ENCODE measurements around the gene CNTFR.
"Not testable (repeated sequence)": the region's sequence is repeated elsewhere in the genome, so short reads cannot be mapped to it uniquely, and the experiment has no call there.

CNTFR gene

DNA sequence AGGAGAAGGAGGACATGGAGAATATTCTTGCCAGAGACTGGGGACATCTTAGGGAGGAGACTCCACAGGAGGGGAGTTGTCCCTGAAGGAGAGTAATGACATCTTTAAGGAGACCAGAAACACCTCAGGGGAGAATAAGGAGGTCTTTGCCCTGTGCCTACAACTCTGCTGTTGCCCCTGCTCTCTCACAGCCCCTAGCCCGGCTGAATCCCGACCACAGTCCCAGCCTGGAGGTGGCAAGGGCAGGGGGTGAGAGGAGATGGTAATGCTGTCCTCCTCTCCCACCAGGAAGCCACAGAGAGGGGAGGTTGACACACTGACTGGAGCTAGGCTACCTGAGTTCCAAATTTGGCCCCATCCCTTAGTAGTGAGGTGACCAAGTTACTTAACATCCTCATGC, 36.5 kb downstream of the CNTFR start:
- no peak for DNase-seq

DNA sequence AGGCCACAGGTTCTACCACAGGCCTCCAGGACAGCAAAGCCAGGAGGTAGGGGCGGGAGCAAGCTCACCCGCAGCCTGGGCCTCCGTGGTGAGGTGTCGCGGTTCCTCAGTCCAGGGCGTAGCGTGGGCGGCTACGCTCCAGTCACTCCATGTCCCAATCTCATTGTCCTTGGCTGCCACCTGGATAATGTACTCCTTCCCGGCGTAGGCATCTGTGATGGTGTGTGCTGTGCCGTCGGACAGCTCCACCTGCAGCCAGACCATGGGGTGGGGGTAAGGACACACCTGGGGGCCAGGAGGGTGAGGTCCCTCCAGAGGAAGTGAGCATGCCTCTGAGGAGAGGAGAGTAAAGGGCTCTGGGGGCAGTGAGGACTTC, 36.9 kb downstream of the CNTFR start:
- no peak for DNase-seq

DNA sequence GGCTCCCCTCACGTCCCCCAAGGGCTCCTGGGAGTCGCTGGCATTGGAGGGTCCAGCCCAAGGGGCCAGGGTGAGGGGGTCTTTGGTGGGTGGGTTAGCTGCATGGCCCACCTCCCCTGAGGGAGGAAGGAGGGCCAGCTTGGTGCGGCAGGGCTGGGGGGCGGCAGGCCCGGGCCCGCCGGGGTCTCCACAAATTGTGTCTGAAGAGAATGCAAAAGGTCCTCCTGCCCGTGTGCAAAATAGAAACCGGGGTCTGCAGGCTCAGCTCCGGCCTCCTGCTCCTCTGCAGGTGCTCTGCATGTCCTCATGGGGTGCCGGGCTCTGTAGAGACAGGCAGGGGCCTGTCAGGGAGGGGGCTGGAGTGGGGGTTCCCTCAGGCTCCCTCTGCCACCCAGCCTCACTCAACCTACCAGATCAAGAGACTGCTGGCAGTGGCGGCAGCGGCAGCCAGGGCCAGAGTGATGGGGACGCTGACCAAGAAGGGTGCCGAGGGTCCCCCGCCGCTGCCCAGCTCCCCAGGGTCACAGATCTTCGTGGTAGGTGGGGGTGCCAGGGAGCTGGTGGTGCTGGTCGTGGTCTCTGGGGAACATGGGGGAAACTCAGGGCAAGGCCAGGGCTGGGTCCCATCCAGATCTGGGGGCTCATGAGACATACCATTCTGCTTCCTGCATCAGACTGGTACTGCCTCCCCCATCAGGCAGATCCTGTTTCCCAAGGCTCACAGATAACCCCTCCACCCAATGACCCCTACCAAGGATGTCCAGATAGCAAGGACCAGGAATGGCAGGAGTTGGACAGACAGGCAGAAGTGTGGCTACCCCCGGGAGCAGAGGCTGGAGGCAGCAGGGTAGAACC, 37.5 kb downstream of the CNTFR start:
- DNase-seq, result no peak

GRCh38 chr9:34550681-34551270, 38.7 kb downstream of the CNTFR start:
- no peak for DNase-seq

- DNase-seq, result no peak
Measured at GRCh38 chr9:34550016-34550680, 39.4 kb downstream of the CNTFR start.

DNA sequence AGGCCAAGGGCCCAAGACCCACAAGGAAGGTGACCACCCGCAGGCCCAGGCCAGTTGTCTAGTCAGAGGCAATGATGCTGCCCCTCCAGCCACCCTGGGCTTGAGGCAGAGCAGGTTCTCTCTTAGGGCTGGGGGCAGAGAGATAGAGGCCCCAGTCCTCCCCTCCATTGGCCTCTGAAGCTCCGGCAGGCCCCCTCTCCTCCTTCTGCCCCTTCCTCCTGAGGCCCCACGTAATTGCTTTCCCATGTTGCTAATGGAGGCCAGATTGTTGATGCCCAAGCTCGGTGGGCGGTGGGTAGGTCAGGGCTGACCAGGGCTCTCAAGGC, 40.2 kb downstream of the CNTFR start:
- no peak for DNase-seq

DNA sequence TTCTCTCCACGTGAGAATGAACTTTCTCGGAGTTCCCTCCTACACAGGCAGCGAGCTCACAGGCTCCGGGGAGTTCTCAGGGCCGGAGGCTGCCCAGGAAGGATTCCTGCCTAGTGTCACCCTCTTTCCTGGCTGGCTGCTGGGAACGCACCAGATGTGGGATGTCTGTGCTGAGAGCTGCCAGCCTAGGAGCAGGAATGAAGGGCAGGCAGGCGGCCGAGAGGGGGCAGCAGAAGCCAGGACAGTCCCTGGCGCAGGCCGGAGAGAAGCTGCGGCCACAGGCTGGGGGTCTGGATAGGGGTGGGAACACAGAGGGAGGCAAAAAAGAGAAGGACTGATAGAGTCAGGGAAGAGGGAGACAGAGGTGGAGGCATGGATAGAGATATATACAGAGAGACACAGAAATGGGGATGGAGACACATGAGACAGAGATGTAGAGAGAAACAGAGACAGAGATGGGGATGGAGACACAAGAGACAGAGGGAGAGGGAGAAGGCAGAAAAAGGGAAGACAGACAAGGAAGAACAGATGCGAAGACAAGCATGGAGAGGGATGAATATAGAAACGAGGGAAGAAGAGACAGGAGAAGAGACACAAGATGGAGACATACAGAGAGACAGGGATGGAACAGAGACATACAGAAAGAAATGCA, 41.4 kb downstream of the CNTFR start:
- no peak for DNase-seq

- peak; percentile 4 for DNase-seq
Measured at GRCh38 chr9:34546834-34547827, 42.4 kb downstream of the CNTFR start.

GRCh38 chr9:34546102-34546833, 43.3 kb downstream of the CNTFR start:
- DNase-seq, result no peak

- DNase-seq, result no peak
Measured at GRCh38 chr9:34545497-34545896, 44.0 kb downstream of the CNTFR start.

DNA sequence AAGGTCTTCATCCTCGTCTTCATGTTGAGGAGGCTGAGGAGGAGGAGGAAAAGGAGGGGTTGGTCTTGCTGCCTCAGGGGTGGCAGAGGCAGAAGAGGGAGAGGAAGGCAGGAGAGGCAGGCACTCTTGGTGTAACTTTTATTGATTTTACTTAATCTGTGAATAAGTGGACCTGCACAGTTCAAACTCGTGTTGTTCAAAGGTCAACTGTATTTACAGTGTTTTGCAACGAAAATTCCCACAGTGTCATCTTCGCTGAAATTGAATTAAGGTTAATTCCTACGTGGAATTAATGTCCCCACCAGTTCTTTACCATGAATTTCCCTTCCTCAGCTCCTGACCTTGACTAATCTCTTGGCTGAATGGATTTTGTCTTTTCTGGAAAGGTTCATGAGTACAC, 45.5 kb downstream of the CNTFR start:
- no peak for DNase-seq

GRCh38 chr9:34541540-34541939, 48.0 kb downstream of the CNTFR start:
- no peak for DNase-seq

- DNase-seq, result no peak
Measured at GRCh38 chr9:34540827-34541226, 48.7 kb downstream of the CNTFR start.

DNA sequence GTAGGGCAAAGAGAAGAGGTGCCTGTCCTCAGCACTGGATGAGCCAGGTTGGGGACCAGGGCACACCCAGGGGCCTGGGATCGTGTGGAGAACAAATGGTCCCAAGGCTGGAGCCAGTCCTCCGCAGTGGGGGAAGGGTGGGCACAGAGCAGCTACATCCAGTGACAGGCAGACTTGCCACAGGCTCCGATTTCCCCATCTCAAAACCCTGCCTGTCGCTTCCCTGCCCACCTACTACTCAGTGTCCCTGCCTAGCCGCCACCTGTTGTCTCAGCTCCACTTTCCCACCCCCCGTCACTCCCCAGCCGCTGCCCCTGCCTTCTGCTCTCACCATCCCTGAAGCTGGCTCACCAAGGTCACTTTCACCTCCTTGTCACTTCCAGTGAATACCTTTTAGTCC, 52.8 kb downstream of the CNTFR start:
- DNase-seq, result no peak

DNA sequence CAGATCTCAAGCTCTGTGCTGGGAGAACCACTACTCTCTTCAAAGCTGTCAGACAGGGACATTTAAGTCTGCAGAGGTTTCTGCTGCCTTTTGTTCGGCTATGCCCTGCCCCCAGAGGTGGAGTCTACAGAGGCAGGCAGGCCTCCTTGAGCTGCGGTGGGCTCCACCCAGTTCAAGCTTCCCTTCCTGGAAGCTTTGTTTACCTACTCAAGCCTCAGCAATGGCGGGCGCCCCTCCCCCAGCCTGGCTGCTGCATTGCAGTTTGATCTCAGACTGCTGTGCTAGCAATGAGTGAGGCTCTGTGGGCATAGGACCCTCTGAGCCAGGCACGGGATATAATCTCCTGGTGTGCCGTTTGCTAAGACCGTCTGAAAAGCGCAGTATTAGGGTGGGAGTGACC, 57.5 kb downstream of the CNTFR start:
- not testable (repeated sequence) for DNase-seq

- no peak for DNase-seq
Measured at GRCh38 chr9:34526026-34526425, 63.5 kb downstream of the CNTFR start.

GRCh38 chr9:34524349-34524748, 65.2 kb downstream of the CNTFR start:
- no peak for DNase-seq

DNA sequence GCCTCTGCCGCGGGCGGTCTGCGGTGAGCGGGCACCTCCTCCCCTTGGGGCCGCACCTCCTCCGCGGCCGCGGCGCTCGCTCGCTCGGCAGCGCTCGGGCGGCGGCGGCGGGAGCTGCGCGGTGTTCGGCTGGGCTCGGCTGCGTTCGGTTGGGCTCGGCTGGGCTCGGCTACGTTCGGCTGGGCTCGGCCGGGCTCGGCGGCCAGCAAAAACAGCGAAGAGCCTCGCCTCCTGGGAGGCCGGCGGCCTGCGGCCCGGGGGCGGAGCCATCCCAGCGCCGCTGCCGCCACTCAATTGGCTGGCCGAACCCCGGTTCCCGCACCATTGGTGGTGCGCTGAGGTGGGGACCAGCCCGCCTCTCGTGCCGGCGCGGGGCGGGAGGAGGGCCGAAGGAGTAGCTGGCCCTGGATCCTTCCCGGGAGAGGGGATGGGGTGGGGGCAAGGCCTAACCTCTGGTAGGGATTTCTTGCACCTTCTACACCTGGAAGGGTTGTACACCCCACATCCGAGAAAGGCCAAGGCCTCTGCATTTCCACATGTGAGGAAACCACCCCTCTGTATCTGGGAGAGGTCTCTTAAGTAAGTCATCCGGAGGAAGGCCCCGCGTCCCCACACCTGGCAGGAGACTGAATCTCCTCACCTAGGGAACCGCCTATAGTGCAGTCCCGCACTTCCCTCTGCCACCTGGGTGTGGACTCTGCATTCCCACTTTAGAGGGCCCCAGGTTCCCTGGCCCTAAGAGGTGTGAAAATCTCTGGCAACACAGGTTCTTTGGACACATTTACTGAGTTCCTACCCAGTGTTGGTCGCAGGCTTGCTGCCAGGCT, 66.3 kb downstream of the CNTFR start, which contains the start of gene ENHO:
Gene ENHO (minus strand): TSS at position 20 of the 827 bp plus-strand sequence. CDS start 1,295 bp downstream, outside the sequence.
- DNase-seq, result peak; percentile 92

GRCh38 chr9:34522091-34522887, 67.2 kb downstream of the CNTFR start:
- no peak for DNase-seq
